ENCODE measurements around the gene RPL36. TPM values are rescaled to one million over a fixed set of nuclear protein-coding genes. Genes with fewer than 3 reads are reported as not detected.

The RPL36 gene
- total RNA-seq, 3 donors from 2014 or later: 541 to 812 (median 769) TPM

DNA sequence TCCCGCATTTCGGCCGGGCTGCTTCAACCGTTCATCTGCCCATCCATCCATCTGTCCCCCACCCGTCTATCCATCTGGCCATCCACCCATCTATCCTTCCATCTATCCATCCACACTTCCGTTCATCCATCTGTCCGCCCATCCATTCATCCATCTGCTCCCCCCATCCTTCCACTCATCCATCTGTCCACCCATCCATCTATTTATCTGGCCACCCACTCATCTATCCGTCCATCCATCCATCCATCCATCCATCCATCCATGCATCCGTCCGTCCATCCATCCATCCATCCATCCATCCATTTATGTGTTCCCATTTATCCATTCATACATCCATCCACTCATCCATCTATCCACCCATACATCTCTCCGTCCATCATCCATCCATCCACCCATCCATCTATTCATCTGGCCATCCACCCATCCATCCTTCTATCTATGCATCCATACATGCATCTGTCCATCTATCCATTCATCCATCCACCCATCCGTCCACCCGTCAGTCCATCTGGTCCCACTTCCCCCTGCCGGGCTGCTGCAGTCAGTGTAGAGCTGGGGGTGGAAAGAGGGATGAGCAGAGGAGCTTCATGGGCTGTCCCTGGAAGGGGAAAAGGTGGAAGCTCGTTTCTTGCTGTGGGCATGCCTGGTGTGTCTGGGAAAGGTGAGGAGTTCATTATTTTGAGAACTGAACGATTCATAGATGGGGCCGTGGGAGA is 8.5 kb upstream of the RPL36 start:
- DNase-seq: no peak
- Histone ChIP-seq H3K36me3 (ENCODE audit: low read depth) (no peaks in the 10 kb centered on the region), H3K4me3 (no peak overlapping the region), H3K9me3 (no peaks in the 10 kb centered on the region), H3K4me1 (ENCODE audit: low read depth) (peaks cover 19% of the 10 kb centered on the region)
- intact Hi-C loops (cut with DNase I, micrococcal nuclease): no loop called here
- TF ChIP-seq, protein P1, sequence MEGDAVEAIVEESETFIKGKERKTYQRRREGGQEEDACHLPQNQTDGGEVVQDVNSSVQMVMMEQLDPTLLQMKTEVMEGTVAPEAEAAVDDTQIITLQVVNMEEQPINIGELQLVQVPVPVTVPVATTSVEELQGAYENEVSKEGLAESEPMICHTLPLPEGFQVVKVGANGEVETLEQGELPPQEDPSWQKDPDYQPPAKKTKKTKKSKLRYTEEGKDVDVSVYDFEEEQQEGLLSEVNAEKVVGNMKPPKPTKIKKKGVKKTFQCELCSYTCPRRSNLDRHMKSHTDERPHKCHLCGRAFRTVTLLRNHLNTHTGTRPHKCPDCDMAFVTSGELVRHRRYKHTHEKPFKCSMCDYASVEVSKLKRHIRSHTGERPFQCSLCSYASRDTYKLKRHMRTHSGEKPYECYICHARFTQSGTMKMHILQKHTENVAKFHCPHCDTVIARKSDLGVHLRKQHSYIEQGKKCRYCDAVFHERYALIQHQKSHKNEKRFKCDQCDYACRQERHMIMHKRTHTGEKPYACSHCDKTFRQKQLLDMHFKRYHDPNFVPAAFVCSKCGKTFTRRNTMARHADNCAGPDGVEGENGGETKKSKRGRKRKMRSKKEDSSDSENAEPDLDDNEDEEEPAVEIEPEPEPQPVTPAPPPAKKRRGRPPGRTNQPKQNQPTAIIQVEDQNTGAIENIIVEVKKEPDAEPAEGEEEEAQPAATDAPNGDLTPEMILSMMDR (IDR thresholded peaks at IDR 0.05): no peak
- no peak for ATAC-seq

DNA sequence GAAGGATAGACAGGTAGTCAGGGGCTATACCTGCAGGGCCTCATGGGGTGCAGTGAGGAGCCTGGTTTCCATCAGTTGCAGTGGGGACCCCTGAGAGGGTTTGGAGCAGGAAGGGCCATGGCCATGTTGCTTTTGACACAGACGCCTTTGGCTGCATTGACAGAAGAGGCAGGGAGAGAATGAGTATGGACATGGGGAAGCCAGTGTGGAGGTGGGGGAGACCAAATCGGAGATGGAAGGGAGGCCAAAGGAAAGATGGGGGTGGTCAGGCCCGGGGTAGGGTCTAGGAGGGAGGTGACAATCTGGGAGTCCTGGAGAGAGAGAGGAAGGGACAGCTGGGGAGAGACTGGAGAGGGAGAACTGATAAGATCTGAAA is 8.0 kb upstream of the RPL36 start:
- peaks cover 24% of the 10 kb centered on the region for H3K4me1 ChIP-seq (ENCODE audit: low read depth)
- ATAC-seq (no peak), DNase-seq (no peak)
- no peak overlapping the region for H3K4me3 ChIP-seq
- H3K36me3 ChIP-seq (ENCODE audit: low read depth): no peaks in the 10 kb centered on the region
- intact Hi-C loops (cut with DNase I, micrococcal nuclease): no loop called here
- TF ChIP-seq, protein P1 (IDR thresholded peaks at IDR 0.05): no peak
- no peaks in the 10 kb centered on the region for H3K9me3 ChIP-seq

DNA sequence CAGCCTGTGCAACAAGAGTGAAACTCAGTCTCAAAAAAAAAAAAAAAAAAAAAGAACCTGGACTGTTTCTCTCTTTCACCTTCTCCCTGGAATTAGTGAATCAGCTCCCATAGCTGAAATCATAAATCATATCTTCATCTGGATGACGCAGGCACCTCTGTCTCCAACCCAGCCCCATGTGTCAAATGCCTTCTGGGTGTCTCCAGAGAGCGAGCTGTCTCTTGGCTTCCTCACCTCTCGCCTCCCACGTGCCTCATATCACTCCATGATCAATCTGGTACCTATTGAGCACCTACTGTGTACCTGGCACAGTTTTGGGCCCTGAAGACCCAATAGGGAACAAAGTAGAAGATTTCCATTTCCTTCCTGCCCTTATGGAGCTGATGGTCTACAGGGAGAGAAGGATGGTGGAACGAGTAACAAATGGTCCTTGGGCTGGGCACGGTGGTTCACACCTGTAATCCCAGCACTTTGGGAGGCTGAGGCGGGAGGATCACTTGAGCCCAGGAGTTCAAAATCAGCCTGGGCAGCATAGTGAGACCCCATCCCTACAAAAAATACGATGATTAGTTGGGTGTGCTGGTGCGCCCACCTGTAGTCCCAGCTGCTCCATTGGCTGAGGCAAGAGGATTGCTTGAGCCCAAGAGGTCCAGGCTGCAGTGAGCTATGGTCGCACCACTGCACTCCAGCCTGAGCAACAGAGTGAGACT is 6.8 kb upstream of the RPL36 start:
- H3K4me3 ChIP-seq: no peak overlapping the region
- no peaks in the 10 kb centered on the region for H3K9me3 ChIP-seq
- H3K4me1 ChIP-seq (ENCODE audit: low read depth): peaks cover 26% of the 10 kb centered on the region
- DNase-seq (no peak), ATAC-seq (no peak)
- H3K36me3 ChIP-seq (ENCODE audit: low read depth): no peaks in the 10 kb centered on the region
- TF ChIP-seq, protein P1 (IDR thresholded peaks at IDR 0.05): no peak
- intact Hi-C loops (cut with DNase I, micrococcal nuclease): no loop called here

DNA sequence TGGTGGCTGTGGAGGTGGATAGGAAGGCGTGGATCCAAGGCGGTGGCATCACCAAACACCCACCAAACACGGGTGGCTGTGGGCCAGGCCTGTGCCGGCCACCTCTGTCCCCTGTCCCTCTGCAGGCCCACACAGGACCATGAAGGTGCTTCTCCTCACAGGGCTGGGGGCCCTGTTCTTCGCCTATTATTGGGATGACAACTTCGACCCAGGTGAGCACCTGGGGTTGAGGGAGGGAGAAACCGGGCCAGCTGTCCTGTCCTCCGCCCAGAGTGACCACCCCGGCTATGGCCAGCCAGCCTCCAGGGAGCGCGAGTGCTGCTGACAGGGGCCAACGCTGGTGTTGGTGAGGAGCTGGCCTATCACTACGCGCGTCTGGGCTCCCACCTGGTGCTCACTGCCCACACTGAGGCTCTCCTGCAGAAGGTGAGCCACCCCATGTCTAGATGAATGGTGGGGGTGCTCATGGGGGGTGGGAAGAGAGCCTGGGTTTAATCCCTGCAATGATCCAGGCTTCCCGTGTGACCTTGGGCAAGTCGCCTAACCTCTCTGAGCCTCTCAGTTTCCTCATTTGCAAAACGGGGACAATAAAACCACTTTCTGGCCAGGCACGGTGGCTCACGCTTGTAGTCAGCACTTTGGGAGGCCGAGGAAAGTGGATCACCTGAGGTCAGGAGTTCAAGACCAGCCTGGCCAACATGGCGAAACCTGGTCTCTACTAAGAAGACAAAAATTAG is 5.2 kb upstream of the RPL36 start:
- intact Hi-C loops (cut with DNase I, micrococcal nuclease): no loop called here
- Histone ChIP-seq H3K9me3 (no peaks in the 10 kb centered on the region), H3K4me3 (no peak overlapping the region), H3K36me3 (ENCODE audit: low read depth) (no peaks in the 10 kb centered on the region), H3K4me1 (ENCODE audit: low read depth) (peaks cover 19% of the 10 kb centered on the region)
- ATAC-seq (no peak), DNase-seq (no peak)
- TF ChIP-seq, protein P1 (IDR thresholded peaks at IDR 0.05): no peak

DNA sequence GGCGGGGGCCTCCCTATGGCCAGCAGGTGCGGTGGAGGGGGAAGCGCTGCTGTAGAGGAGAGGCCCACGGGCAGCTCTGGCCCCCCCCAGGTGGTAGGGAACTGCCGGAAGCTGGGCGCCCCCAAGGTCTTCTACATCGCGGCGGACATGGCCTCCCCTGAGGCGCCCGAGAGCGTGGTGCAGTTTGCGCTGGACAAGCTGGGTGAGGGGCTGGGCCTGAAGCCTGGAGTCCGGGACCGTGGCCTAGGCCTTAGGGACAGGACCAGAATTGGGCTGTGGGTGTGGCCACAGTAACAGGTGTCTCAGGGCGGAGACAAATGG is 3.8 kb upstream of the RPL36 start:
- TF ChIP-seq, protein P1 (IDR thresholded peaks at IDR 0.05): no peak
- ATAC-seq (no peak), DNase-seq (no peak)
- intact Hi-C loops (cut with DNase I, micrococcal nuclease): no loop called here
- Histone ChIP-seq H3K36me3 (ENCODE audit: low read depth) (no peaks in the 10 kb centered on the region), H3K9me3 (no peaks in the 10 kb centered on the region), H3K4me1 (ENCODE audit: low read depth) (peaks cover 14% of the 10 kb centered on the region), H3K4me3 (no peak overlapping the region)

All from mucosa of descending colon (tissue), 3 donors.